Urinary bladder (tissue), 4 donors: Measurements from ENCODE around the gene TANC1. TPM values are rescaled to one million over a fixed set of nuclear protein-coding genes. Genes with fewer than 3 reads are reported as not detected.

Source experiments
- DNase-seq: peaks from one replicate; pipeline ENCODE4 v3.0.0-alpha.2; 2015; ENCODE audit errors: extremely low spot score
- H3K27ac ChIP-seq: one replicate; pipeline ENCODE4 v1.5.1; 2013; ENCODE audit warnings: low read depth, mild to moderate bottlenecking, moderate library complexity
- H3K36me3 ChIP-seq: one replicate; pipeline ENCODE4 v1.6.1; 2013; ENCODE audit warnings: mild to moderate bottlenecking, moderate library complexity; ENCODE audit not compliant: insufficient read depth
- H3K4me1 ChIP-seq: one replicate; pipeline ENCODE4 v1.6.1; 2013; ENCODE audit warnings: mild to moderate bottlenecking, moderate library complexity; ENCODE audit not compliant: insufficient read depth
- H3K4me3 ChIP-seq: one replicate; pipeline ENCODE4 v1.5.1; 2013; ENCODE audit warnings: low read depth, low read length
- WGBS: extraction: QIAGEN DNeasy Blood & Tissue Kit; methylation state at CpG from one replicate; pipeline ENCODE4 v1.1.7; 2013; 5-methylcytosine and 5-hydroxymethylcytosine counted together
- polyA plus RNA-seq: library from polyadenylated mRNA; stranded (reverse); fragments of 200-250 nt; gene quantifications from one replicate; pipeline ENCODE4 v1.2.3, GENCODE V29; 2013
- total RNA-seq: library from RNA; depleted of rRNA; stranded (reverse); fragments of >200 nt; gene quantifications from one replicate; pipeline ENCODE4 v1.2.3, GENCODE V29; 2014
- donor health status: healthy with polysubstance abuse.
- donor health status: healthy.

TANC1 gene
- total and polyA plus RNA-seq, 2 donors: 18.4 to 47.5 TPM

- no peak overlapping the region for H3K27ac ChIP-seq
- no peak overlapping the region for H3K4me3 ChIP-seq
- no peaks in the 10 kb centered on the region for H3K36me3 ChIP-seq
- no peaks in the 10 kb centered on the region for H3K4me1 ChIP-seq
- no peak for DNase-seq
- WGBS: 39% methylated on average over 5 of the region's 5 CpGs
These were observed 41.9 kb downstream of the TANC1 start for GRCh38 chr2:159010340-159010739.

GRCh38 chr2:159010963-159011362 is 42.5 kb downstream of the TANC1 start:
- no peak overlapping the region for H3K4me3 ChIP-seq
- H3K4me1 ChIP-seq: no peaks in the 10 kb centered on the region
- H3K36me3 ChIP-seq: no peaks in the 10 kb centered on the region
- H3K27ac ChIP-seq: no peak overlapping the region
- DNase-seq: no peak

- DNase-seq: no peak
- Histone ChIP-seq H3K27ac (no peak overlapping the region), H3K4me3 (no peak overlapping the region), H3K36me3 (no peaks in the 10 kb centered on the region), H3K4me1 (no peaks in the 10 kb centered on the region)
- 56% methylated on average over 4 of the region's 4 CpGs for WGBS
These were observed 43.7 kb downstream of the TANC1 start for GRCh38 chr2:159012142-159012541.

GRCh38 chr2:159013103-159013502 is 44.7 kb downstream of the TANC1 start:
- no peak overlapping the region for H3K27ac ChIP-seq
- no peaks in the 10 kb centered on the region for H3K36me3 ChIP-seq
- H3K4me3 ChIP-seq: no peak overlapping the region
- 75% methylated on average over 3 of the region's 3 CpGs for WGBS
- DNase-seq: no peak
- no peaks in the 10 kb centered on the region for H3K4me1 ChIP-seq

- Histone ChIP-seq H3K27ac (no peak overlapping the region), H3K4me1 (no peaks in the 10 kb centered on the region), H3K4me3 (no peak overlapping the region), H3K36me3 (peaks cover 2% of the 10 kb centered on the region)
- 99% methylated on average over 2 of the region's 2 CpGs for whole genome bisulfite sequencing
- no peak for DNase-seq
These were observed 46.7 kb downstream of the TANC1 start for GRCh38 chr2:159015174-159015573.

- H3K4me3 ChIP-seq: no peak overlapping the region
- no peaks in the 10 kb centered on the region for H3K4me1 ChIP-seq
- 100% methylated on average over 2 of the region's 2 CpGs for WGBS
- H3K36me3 ChIP-seq: peaks cover 2% of the 10 kb centered on the region
- no peak for DNase-seq
- H3K27ac ChIP-seq: no peak overlapping the region
These were observed 47.4 kb downstream of the TANC1 start for GRCh38 chr2:159015823-159016222.

- Histone ChIP-seq H3K36me3 (peaks cover 2% of the 10 kb centered on the region), H3K27ac (no peak overlapping the region), H3K4me3 (no peak overlapping the region), H3K4me1 (no peaks in the 10 kb centered on the region)
- no peak for DNase-seq
- 94% methylated on average over 5 of the region's 5 CpGs for WGBS
These were observed 49.4 kb downstream of the TANC1 start for GRCh38 chr2:159017837-159018236.

- Histone ChIP-seq H3K36me3 (peaks cover 2% of the 10 kb centered on the region), H3K27ac (no peak overlapping the region), H3K4me3 (no peak overlapping the region), H3K4me1 (no peaks in the 10 kb centered on the region)
- WGBS: 84% methylated on average over 6 of the region's 6 CpGs
- DNase-seq: no peak
These were observed 50.6 kb downstream of the TANC1 start for GRCh38 chr2:159019021-159019420.

- no peaks in the 10 kb centered on the region for H3K4me1 ChIP-seq
- no peak overlapping the region for H3K4me3 ChIP-seq
- no peak for DNase-seq
- 96% methylated on average over 5 of the region's 5 CpGs for WGBS
- no peak overlapping the region for H3K27ac ChIP-seq
- H3K36me3 ChIP-seq: peaks cover 2% of the 10 kb centered on the region
These were observed 53.6 kb downstream of the TANC1 start for GRCh38 chr2:159022019-159022418.

GRCh38 chr2:159026170-159026569 is 57.7 kb downstream of the TANC1 start:
- WGBS: 38% methylated on average over 2 of the region's 2 CpGs
- Histone ChIP-seq H3K4me1 (no peaks in the 10 kb centered on the region), H3K27ac (no peak overlapping the region), H3K4me3 (no peak overlapping the region), H3K36me3 (no peaks in the 10 kb centered on the region)
- no peak for DNase-seq

GRCh38 chr2:159028776-159029175 is 60.3 kb downstream of the TANC1 start:
- H3K27ac ChIP-seq: no peak overlapping the region
- WGBS: 71% methylated on average over 1 of the region's 1 CpG
- no peaks in the 10 kb centered on the region for H3K36me3 ChIP-seq
- no peak overlapping the region for H3K4me3 ChIP-seq
- no peak for DNase-seq
- H3K4me1 ChIP-seq: no peaks in the 10 kb centered on the region

GRCh38 chr2:159029936-159030335 is 61.5 kb downstream of the TANC1 start:
- Histone ChIP-seq H3K4me3 (no peak overlapping the region), H3K4me1 (no peaks in the 10 kb centered on the region), H3K27ac (no peak overlapping the region), H3K36me3 (no peaks in the 10 kb centered on the region)
- WGBS: 49% methylated on average over 2 of the region's 2 CpGs
- DNase-seq: no peak

- peak overlapping the region; percentile 12 for H3K27ac ChIP-seq
- no peak overlapping the region for H3K4me3 ChIP-seq
- H3K36me3 ChIP-seq: no peaks in the 10 kb centered on the region
- no peak for DNase-seq
- H3K4me1 ChIP-seq: no peaks in the 10 kb centered on the region
- 18% methylated on average over 2 of the region's 2 CpGs for WGBS
These were observed 62.4 kb downstream of the TANC1 start for GRCh38 chr2:159030674-159031380.

- DNase-seq: no peak
- H3K4me1 ChIP-seq: no peaks in the 10 kb centered on the region
- H3K36me3 ChIP-seq: no peaks in the 10 kb centered on the region
- WGBS: 67% methylated on average over 3 of the region's 3 CpGs
- no peak overlapping the region for H3K4me3 ChIP-seq
- no peak overlapping the region for H3K27ac ChIP-seq
These were observed 63.7 kb downstream of the TANC1 start for GRCh38 chr2:159032146-159032545.

GRCh38 chr2:159032580-159032979 is 64.1 kb downstream of the TANC1 start:
- WGBS: 78% methylated on average over 2 of the region's 2 CpGs
- DNase-seq: no peak
- Histone ChIP-seq H3K36me3 (no peaks in the 10 kb centered on the region), H3K4me1 (no peaks in the 10 kb centered on the region), H3K4me3 (no peak overlapping the region), H3K27ac (no peak overlapping the region)
